Neural cell (in vitro differentiated cells): ENCODE measurements around the gene EIF4E2.

ENCODE experiments used
- CTCF ChIP-seq: fragments of 450-650 bp; IDR thresholded peaks from 2 replicates; pipeline ENCODE4 v1.5.1; 2014; ENCODE audit warnings: antibody characterized with exemption, mild to moderate bottlenecking, moderate library complexity; ENCODE audit not compliant: poor library complexity, severe bottlenecking
- EZH2 ChIP-seq: fragments of 200-600, 300-800 bp; shearing (Covaris generic), sonication (generic); IDR thresholded peaks from 2 replicates; pipeline ENCODE4 v1.6.1; 2014; ENCODE audit warnings: antibody characterized with exemption, low read length, borderline replicate concordance, mild to moderate bottlenecking; ENCODE audit not compliant: insufficient read depth, poor library complexity, severe bottlenecking
- TAF1 ChIP-seq: IDR thresholded peaks from 2 replicates; pipeline ENCODE4 v1.6.1; 2012; ENCODE audit warnings: low read depth

GRCh38 chr2:232504438-232504837 lies 46.1 kb upstream of the EIF4E2 start:
- no peak for TF ChIP-seq TAF1
- TF ChIP-seq CTCF: no peak
- TF ChIP-seq EZH2: no peak
